Naive B cell (primary cell): ENCODE results near the gene RBM39. TPM values are rescaled to one million over a fixed set of nuclear protein-coding genes. Genes with fewer than 3 reads are reported as not detected.
"Not testable (repeated sequence)": the region's sequence is repeated elsewhere in the genome, so short reads cannot be mapped to it uniquely, and the experiment has no call there.

Experiments
- ATAC-seq, 2 donors: fragments of 150-1000 bp; cut with Tn5 transposase; 2 replicates each; pipeline ENCODE4 v1.10.0; 2021; ENCODE audit warnings: low read depth in 2 of 2, mild to moderate bottlenecking in 2 of 2, moderate library complexity in 2 of 2
- DNase-seq: peaks from one replicate; pipeline ENCODE4 v3.0.0; 2022
- H3K27ac Mint-ChIP-seq, 6 donors: one replicate each; pipeline ENCODE4 v1.8.0; 2020 to 2022; ENCODE audit warnings: mild to moderate bottlenecking in 6 of 6, mixed read lengths in 6 of 6, moderate library complexity in 5 of 6, inconsistent platforms in 2 of 6
- H3K27me3 Mint-ChIP-seq, 3 donors: one replicate each; pipeline ENCODE4 v1.8.0; 2021 to 2022; ENCODE audit warnings: mixed read lengths in 3 of 3, mild to moderate bottlenecking in 1 of 3
- H3K36me3 Mint-ChIP-seq, 2 donors: one replicate each; pipeline ENCODE4 v1.8.0; 2020 to 2022; ENCODE audit warnings: mixed read lengths in 2 of 2, inconsistent platforms in 1 of 2, mild to moderate bottlenecking in 1 of 2
- H3K4me1 Mint-ChIP-seq, 3 donors: one replicate each; pipeline ENCODE4 v1.8.0; 2020 to 2022; ENCODE audit warnings: mixed read lengths in 3 of 3, inconsistent platforms in 1 of 3, mild to moderate bottlenecking in 1 of 3, moderate library complexity in 1 of 3
- H3K4me3 Mint-ChIP-seq, 8 donors: one replicate each; pipeline ENCODE4 v1.8.0; 2020 to 2022; ENCODE audit warnings: mild to moderate bottlenecking in 8 of 8, mixed read lengths in 8 of 8, moderate library complexity in 8 of 8, inconsistent platforms in 2 of 8
- H3K9me3 Mint-ChIP-seq, 7 donors: one replicate each; pipeline ENCODE4 v1.8.0; 2020 to 2022; ENCODE audit warnings: mixed read lengths in 7 of 7, mild to moderate bottlenecking in 5 of 7, inconsistent platforms in 2 of 7, moderate library complexity in 1 of 7
- polyA plus RNA-seq, 6 donors: library from polyadenylated mRNA; unstranded; fragments of 300-500 nt; fragmentation: Illumina TruSeq; gene quantifications; one replicate each; pipeline ENCODE4 v1.2.3, GENCODE V29; 2021; ENCODE audit warnings: low read depth in 6 of 6

Gene RBM39
- polyA plus RNA-seq, 6 donors from 2014 or later = 85.4 to 213 (median 173) TPM

DNA sequence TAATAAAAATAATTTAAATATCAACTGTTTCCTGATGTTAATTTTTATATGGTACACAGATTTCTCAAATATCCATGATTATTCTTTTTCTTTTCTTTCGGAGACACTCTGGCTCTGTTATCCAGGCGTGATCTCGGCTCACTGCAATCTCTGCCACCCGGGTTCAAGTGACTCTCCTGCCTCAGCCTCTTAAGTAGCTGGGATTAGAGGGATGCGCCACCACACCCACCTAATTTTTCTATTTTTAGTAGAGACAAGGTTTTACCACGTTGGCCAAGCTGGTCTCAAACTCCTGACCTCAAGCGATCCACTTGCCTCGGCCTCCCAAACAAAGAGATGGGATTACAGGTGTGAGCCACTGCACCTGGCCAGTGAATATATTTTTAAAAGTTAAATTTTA is 22.3 kb downstream of the RBM39 start:
- no peaks in the 10 kb centered on the region for H3K9me3 Mint-ChIP-seq
- H3K4me3 Mint-ChIP-seq = no peak overlapping the region
- H3K36me3 Mint-ChIP-seq = peaks cover 17 to 18% of the 10 kb centered on the region in 2 donors
- peak overlapping the region in 1 of 6 donors; percentile 51 for H3K27ac Mint-ChIP-seq
- no peaks in the 10 kb centered on the region for H3K27me3 Mint-ChIP-seq
- H3K4me1 Mint-ChIP-seq = peaks cover 0 to 6% (median 4%) of the 10 kb centered on the region in 3 donors
- ATAC-seq = no peak
- DNase-seq = no peak

GRCh38 chr20:35718972-35719635 is 23.0 kb downstream of the RBM39 start:
- Mint-ChIP-seq H3K36me3 (peaks cover 18 to 21% of the 10 kb centered on the region in 2 donors), H3K27ac (peak overlapping the region in 1 of 6 donors; percentile 28), H3K9me3 (no peaks in the 10 kb centered on the region), H3K27me3 (no peaks in the 10 kb centered on the region), H3K4me1 (peaks cover 2 to 8% (median 7%) of the 10 kb centered on the region in 3 donors), H3K4me3 (no peak overlapping the region)
- no peak for ATAC-seq
- DNase-seq = no peak

DNA sequence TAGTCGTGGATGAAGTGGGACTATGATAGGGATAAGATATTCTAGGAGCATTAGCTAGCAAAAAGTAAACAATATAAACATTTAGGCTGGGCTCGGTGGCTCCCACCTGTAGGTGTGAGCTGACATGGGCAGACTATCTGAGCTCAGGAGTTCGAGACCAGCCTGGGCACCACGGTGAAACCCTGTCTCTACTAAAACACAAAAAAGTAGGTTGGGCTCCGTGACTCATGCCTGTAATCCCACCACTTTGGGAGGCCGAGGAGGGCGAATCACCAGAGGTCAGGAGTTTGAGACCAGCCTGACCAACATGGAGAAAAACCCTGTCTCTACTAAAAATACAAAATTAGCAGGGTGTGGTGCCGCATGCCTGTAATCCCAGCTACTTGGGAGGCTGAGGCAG is 23.7 kb downstream of the RBM39 start:
- peaks cover 18 to 24% of the 10 kb centered on the region in 2 donors for H3K36me3 Mint-ChIP-seq
- H3K9me3 Mint-ChIP-seq, DNase-seq, H3K4me1 Mint-ChIP-seq, H3K27ac Mint-ChIP-seq, ATAC-seq, H3K27me3 Mint-ChIP-seq: not testable (repeated sequence)
- peak overlapping the region in 1 of 8 donors; percentile 23 for H3K4me3 Mint-ChIP-seq

DNA sequence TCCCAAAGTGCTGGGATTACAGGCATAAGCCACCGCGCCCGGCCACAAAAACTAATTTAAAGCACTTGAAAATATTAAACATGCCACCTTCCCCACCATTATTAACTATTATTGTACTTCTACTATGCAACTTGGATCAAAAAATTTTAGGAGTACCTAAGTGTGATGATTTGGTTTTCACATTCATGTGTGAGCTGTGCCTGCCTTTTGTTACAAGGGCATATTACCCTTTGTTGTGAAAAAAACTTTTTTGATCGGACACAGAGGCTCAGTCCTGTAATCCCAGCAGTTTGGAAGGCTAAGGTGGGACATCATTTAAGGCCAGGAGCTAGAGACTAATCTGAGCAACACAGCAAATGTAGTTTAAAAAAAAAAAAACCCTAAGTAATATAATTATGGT is 25.7 kb downstream of the RBM39 start:
- Mint-ChIP-seq H3K36me3 (peaks cover 14 to 24% of the 10 kb centered on the region in 2 donors), H3K4me3 (no peak overlapping the region), H3K4me1 (peaks cover 8 to 16% (median 12%) of the 10 kb centered on the region in 3 donors), H3K9me3 (no peaks in the 10 kb centered on the region), H3K27ac (peak overlapping the region in 1 of 6 donors; percentile 38), H3K27me3 (no peaks in the 10 kb centered on the region)
- DNase-seq (no peak), ATAC-seq (no peak)

- Mint-ChIP-seq H3K4me3 (no peak overlapping the region), H3K4me1 (peaks cover 13 to 18% (median 18%) of the 10 kb centered on the region in 3 donors), H3K27me3 (no peaks in the 10 kb centered on the region), H3K9me3 (no peaks in the 10 kb centered on the region), H3K36me3 (peaks cover 17 to 22% of the 10 kb centered on the region in 2 donors), H3K27ac (peak overlapping the region in 3 of 6 donors; percentile 47 to 78 (median 53))
- DNase-seq (no peak), ATAC-seq (no peak)
Measured at GRCh38 chr20:35715652-35716051, 26.4 kb downstream of the RBM39 start.

- DNase-seq = no peak
- H3K36me3 Mint-ChIP-seq = peaks cover 14 to 18% of the 10 kb centered on the region in 2 donors
- H3K4me1 Mint-ChIP-seq = peaks cover 18 to 25% (median 19%) of the 10 kb centered on the region in 3 donors
- H3K27ac Mint-ChIP-seq = peak overlapping the region in 1 of 6 donors; percentile 84
- no peaks in the 10 kb centered on the region for H3K27me3 Mint-ChIP-seq
- ATAC-seq = no peak
- no peaks in the 10 kb centered on the region for H3K9me3 Mint-ChIP-seq
- H3K4me3 Mint-ChIP-seq = no peak overlapping the region
Measured at GRCh38 chr20:35714127-35714526, 27.9 kb downstream of the RBM39 start.

- H3K4me1 Mint-ChIP-seq = peaks cover 20 to 26% (median 21%) of the 10 kb centered on the region in 3 donors
- peak overlapping the region in 4 of 6 donors; percentile 45 to 79 (median 52) for H3K27ac Mint-ChIP-seq
- not testable (repeated sequence) for H3K4me3 Mint-ChIP-seq
Measured at GRCh38 chr20:35713120-35713519, 28.9 kb downstream of the RBM39 start.

DNA sequence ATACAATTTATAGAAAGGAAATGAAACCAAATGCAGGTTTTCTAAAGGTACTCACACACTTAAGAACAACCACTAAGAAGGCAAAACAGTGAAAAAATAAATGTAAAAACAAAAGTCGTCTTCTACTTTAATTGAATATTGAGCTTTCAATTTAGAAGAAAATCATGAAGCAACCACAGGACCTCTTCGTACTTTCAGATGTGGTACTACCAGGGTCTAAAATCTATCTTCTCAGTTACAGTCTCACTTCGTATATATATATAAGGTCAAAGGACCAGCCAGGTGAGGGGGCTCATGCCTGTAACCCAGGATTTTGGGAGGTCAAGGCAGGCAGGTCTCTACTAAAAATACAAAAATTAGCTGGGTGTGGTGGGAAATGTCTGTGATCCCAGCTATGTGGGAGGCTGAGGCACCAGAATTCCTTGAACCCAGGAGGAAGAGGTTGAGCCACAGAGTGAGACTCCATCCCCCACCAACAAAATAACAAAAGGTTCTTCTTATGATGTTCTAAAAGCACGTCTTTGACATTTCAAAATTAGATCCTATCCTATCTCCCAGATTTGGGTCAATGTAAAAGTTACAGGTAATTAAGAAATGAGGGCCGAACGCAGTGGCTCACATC is 30.4 kb downstream of the RBM39 start:
- H3K9me3 Mint-ChIP-seq = no peaks in the 10 kb centered on the region
- peak overlapping the region in 2 of 6 donors; percentile 45 to 71 for H3K27ac Mint-ChIP-seq
- no peak for ATAC-seq
- peaks cover 20 to 26% (median 21%) of the 10 kb centered on the region in 3 donors for H3K4me1 Mint-ChIP-seq
- peaks cover 14 to 22% of the 10 kb centered on the region in 2 donors for H3K36me3 Mint-ChIP-seq
- H3K4me3 Mint-ChIP-seq = no peak overlapping the region
- no peaks in the 10 kb centered on the region for H3K27me3 Mint-ChIP-seq
- DNase-seq = no peak

More at GRCh38 chr20:35713120-35713519, 28.9 kb downstream of the RBM39 start:
- not testable (repeated sequence) for H3K9me3 Mint-ChIP-seq, ATAC-seq, DNase-seq, H3K27me3 Mint-ChIP-seq
- peaks cover 14 to 22% of the 10 kb centered on the region in 2 donors for H3K36me3 Mint-ChIP-seq

DNA sequence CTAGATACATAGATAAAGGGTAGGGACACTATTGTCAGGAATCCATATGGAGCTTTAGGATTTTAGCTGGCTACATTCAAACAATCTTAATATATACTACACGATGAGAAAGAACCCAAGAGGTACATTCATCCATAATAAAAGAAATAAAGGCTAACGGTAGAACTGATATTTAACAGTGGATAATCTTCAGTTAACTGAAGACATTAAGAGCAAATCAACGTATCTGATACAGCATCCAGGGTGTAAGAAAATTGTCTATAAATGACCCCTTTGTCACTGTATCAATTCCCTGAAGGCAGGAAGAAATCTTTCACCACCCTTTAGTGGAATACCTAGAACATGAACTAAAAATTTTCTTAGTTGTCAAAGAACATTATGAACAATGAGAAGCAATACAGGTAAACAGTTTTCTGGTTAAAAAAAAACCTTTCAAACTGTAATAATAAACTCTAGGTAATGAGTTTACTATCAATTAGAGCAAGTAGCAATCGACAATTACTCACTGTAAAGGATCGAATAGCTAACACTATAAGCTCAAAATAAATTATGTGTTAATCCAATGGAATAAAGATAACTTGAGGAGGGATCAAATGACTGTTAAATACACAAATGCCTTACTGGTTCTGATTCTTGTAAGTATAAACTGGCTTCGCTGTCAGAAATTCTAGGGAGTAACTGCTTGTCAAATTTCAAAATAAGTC is 31.0 kb downstream of the RBM39 start:
- Mint-ChIP-seq H3K4me1 (peaks cover 20 to 26% (median 21%) of the 10 kb centered on the region in 3 donors), H3K4me3 (no peak overlapping the region), H3K9me3 (no peaks in the 10 kb centered on the region), H3K27me3 (no peaks in the 10 kb centered on the region), H3K27ac (peak overlapping the region in 3 of 6 donors; percentile 34 to 51 (median 45)), H3K36me3 (peaks cover 14 to 22% of the 10 kb centered on the region in 2 donors)
- ATAC-seq = no peak
- no peak for DNase-seq

- Mint-ChIP-seq H3K4me3 (no peak overlapping the region), H3K9me3 (no peaks in the 10 kb centered on the region), H3K4me1 (peaks cover 18 to 22% (median 20%) of the 10 kb centered on the region in 3 donors), H3K36me3 (peaks cover 7 to 17% of the 10 kb centered on the region in 2 donors), H3K27ac (no peak overlapping the region), H3K27me3 (no peaks in the 10 kb centered on the region)
- no peak for ATAC-seq
- no peak for DNase-seq
Measured at GRCh38 chr20:35710039-35710438, 32.0 kb downstream of the RBM39 start.

DNA sequence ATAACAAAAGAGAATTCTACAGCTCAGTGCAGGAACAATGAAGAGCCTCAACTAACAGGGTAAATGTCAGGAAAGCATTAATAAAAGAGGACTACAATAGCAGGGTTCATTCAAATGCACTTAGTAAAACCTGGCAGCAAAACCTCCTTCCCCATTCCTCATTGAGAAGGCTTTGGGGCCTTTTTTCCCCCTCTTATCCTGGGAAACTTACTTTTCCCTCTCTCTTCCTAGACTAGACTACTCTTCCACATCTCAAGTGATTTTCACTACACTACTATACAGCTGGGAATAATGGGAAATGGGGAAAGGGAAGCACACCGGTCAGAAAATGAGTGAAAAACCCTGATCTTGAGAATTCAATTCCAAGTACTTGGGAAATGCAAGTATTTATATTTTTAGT is 32.8 kb downstream of the RBM39 start:
- peaks cover 7 to 23% of the 10 kb centered on the region in 2 donors for H3K36me3 Mint-ChIP-seq
- peak overlapping the region in 1 of 8 donors; percentile 80 for H3K4me3 Mint-ChIP-seq
- H3K27ac Mint-ChIP-seq = peak overlapping the region in 4 of 6 donors; percentile 10 to 81 (median 38)
- DNase-seq (no peak), ATAC-seq (no peak)
- no peaks in the 10 kb centered on the region for H3K27me3 Mint-ChIP-seq
- H3K4me1 Mint-ChIP-seq = peaks cover 16 to 21% (median 19%) of the 10 kb centered on the region in 3 donors
- H3K9me3 Mint-ChIP-seq = no peaks in the 10 kb centered on the region

GRCh38 chr20:35708502-35708901 is 33.6 kb downstream of the RBM39 start:
- peaks cover 10 to 31% of the 10 kb centered on the region in 2 donors for H3K36me3 Mint-ChIP-seq
- no peak for DNase-seq
- H3K9me3 Mint-ChIP-seq = no peaks in the 10 kb centered on the region
- no peak for ATAC-seq
- no peak overlapping the region for H3K4me3 Mint-ChIP-seq
- H3K4me1 Mint-ChIP-seq = peaks cover 16 to 19% (median 16%) of the 10 kb centered on the region in 3 donors
- H3K27me3 Mint-ChIP-seq = no peaks in the 10 kb centered on the region
- H3K27ac Mint-ChIP-seq = no peak overlapping the region
